ENCODE measurements around the gene DNAH6.

DNA sequence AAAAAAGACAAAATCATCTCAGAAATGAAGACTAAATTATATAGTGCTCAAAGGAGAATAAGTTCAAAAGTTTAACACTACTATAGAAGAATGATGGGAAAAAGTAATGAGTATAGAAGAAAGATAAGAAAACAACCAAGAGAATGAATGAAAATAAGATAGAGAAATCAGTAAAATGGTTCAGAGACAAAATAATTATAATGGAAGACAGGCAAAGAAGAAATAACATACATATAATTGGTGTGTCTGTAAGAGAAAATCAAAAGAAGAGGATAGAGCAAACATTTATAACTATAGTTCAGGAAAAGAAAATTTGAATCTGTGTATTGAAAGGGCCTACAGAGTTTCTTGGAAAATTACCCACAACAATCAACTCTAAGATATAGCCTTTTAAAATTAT, 43.5 kb downstream of the DNAH6 start:
- TF ChIP-seq, protein P1, sequence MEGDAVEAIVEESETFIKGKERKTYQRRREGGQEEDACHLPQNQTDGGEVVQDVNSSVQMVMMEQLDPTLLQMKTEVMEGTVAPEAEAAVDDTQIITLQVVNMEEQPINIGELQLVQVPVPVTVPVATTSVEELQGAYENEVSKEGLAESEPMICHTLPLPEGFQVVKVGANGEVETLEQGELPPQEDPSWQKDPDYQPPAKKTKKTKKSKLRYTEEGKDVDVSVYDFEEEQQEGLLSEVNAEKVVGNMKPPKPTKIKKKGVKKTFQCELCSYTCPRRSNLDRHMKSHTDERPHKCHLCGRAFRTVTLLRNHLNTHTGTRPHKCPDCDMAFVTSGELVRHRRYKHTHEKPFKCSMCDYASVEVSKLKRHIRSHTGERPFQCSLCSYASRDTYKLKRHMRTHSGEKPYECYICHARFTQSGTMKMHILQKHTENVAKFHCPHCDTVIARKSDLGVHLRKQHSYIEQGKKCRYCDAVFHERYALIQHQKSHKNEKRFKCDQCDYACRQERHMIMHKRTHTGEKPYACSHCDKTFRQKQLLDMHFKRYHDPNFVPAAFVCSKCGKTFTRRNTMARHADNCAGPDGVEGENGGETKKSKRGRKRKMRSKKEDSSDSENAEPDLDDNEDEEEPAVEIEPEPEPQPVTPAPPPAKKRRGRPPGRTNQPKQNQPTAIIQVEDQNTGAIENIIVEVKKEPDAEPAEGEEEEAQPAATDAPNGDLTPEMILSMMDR (optimal IDR thresholded peaks at IDR 0.05 in 1 of 3, IDR thresholded peaks at IDR 0.05 in 1 of 3, conservative IDR thresholded peaks at IDR 0.05 in 1 of 3; ENCODE audit: extremely low read depth in 1 of 3, insufficient read depth in 2 of 3, low read length in 3 of 3), result no peak
- no peak for TF ChIP-seq EZH2 (IDR thresholded peaks at IDR 0.05; ENCODE audit: low read length)
